ENCODE results near the gene MAFG. TPM values are rescaled to one million over a fixed set of nuclear protein-coding genes. Genes with fewer than 3 reads are reported as not detected.

Gene MAFG
- polyA plus RNA-seq, 1 of the 3 experiments (the other 2 are of a cell fraction) = 38.7 TPM

- H3K4me1 ChIP-seq (ENCODE audit: control insufficient read depth in 1 of 2, insufficient read depth in 2 of 2, low read depth in 1 of 2, low read length in 1 of 2) = peaks cover 12 to 27% of the 10 kb centered on the region in 2 experiments; a peak in 2 of 4 replicates
- peak overlapping the region in 1 of 2 experiments; percentile 92; a peak in 1 of 4 replicates for H3K4me3 ChIP-seq (ENCODE audit: low read depth in 2 of 2, low read length in 1 of 2)
- no peak overlapping the region for H2AFZ ChIP-seq (ENCODE audit: low read depth)
- H3K79me2 ChIP-seq (ENCODE audit: insufficient read depth) = peaks cover 27% of the 10 kb centered on the region
- peaks cover 0 to 13% of the 10 kb centered on the region in 2 experiments for H3K36me3 ChIP-seq (replicated peaks in 1 of 2; ENCODE audit: control insufficient read depth in 1 of 2, insufficient read depth in 2 of 2, low read length in 1 of 2)
- H3K4me2 ChIP-seq = peak overlapping the region; percentile 100
- peaks cover 28% of the 10 kb centered on the region for H4K20me1 ChIP-seq (ENCODE audit: insufficient read depth)
- ChIA-PET POLR2A (interaction anchor here (0.6 to 5.0 kb wide), 6 partner anchors 8 to 91 kb away, joined by 3 to 34 read pairs (median 4); partner anchors contain the start of genes P4HB and PYCR1), CTCF (interaction anchor here (1.3 to 11.7 kb wide), 10 partner anchors 8 to 101 kb away, joined by 4 to 107 read pairs (median 14); partner anchors contain the start of genes NOTUM, PCYT2, PYCR1 and RAC3)
- no peak overlapping the region for H3K27ac ChIP-seq (ENCODE audit: low read depth in 2 of 2, low read length in 1 of 2)
- no peaks in the 10 kb centered on the region for H3K9me3 ChIP-seq
- no peak overlapping the region for H3K9ac ChIP-seq
- no peaks in the 10 kb centered on the region for H3K27me3 ChIP-seq (ENCODE audit: insufficient read depth)
- H3K9me2 ChIP-seq = no peaks in the 10 kb centered on the region
- H3F3A ChIP-seq (replicated peaks; ENCODE audit: insufficient read depth) = peaks cover 17% of the 10 kb centered on the region
- no peak for TF ChIP-seq RAD21 (IDR thresholded peaks at IDR 0.05; ENCODE audit: low read length)
- TF ChIP-seq ELF1 (IDR thresholded peaks at IDR 0.05) = no peak
- TF ChIP-seq FOXJ3 (CRISPR knock-in tag; IDR thresholded peaks at IDR 0.05) = no peak
- no peak for TF ChIP-seq RCOR1 (IDR thresholded peaks at IDR 0.05; ENCODE audit: low read length)
- TF ChIP-seq, protein P1, sequence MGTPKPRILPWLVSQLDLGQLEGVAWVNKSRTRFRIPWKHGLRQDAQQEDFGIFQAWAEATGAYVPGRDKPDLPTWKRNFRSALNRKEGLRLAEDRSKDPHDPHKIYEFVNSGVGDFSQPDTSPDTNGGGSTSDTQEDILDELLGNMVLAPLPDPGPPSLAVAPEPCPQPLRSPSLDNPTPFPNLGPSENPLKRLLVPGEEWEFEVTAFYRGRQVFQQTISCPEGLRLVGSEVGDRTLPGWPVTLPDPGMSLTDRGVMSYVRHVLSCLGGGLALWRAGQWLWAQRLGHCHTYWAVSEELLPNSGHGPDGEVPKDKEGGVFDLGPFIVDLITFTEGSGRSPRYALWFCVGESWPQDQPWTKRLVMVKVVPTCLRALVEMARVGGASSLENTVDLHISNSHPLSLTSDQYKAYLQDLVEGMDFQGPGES (IDR thresholded peaks at IDR 0.05; ENCODE audit: low read depth, low read length) = no peak
- TF ChIP-seq MEF2A (IDR thresholded peaks at IDR 0.05; ENCODE audit: borderline replicate concordance, low read depth) = no peak
- TF ChIP-seq EZH2phosphoT487 (IDR thresholded peaks at IDR 0.05; ENCODE audit: borderline replicate concordance, low read depth) = no peak
- no peak for TF ChIP-seq YY1 (IDR thresholded peaks at IDR 0.05; ENCODE audit: low read depth)
- no peak for TF ChIP-seq SMC3 (IDR thresholded peaks at IDR 0.05; ENCODE audit: low read depth, low read length)
- no peak for TF ChIP-seq NFIC (IDR thresholded peaks at IDR 0.05; ENCODE audit: borderline replicate concordance)
- TF ChIP-seq CTCF (IDR thresholded peaks at IDR 0.05) = no peak
- TF ChIP-seq FOSL2 (IDR thresholded peaks at IDR 0.05; ENCODE audit: borderline replicate concordance, low read depth) = no peak
- no peak for TF ChIP-seq TEAD4 (IDR thresholded peaks at IDR 0.05; ENCODE audit: borderline replicate concordance, insufficient read depth)
- DNase-seq = no peak
- WGBS (ENCODE audit: low lambda C conversion rate) = 95% methylated on average over 28 of the region's 31 CpGs
These were observed 2.0 kb upstream of the MAFG start for GRCh38 chr17:81929253-81930141.
